Measurements from ENCODE around the gene NTRK2.

The NTRK2 gene

DNA sequence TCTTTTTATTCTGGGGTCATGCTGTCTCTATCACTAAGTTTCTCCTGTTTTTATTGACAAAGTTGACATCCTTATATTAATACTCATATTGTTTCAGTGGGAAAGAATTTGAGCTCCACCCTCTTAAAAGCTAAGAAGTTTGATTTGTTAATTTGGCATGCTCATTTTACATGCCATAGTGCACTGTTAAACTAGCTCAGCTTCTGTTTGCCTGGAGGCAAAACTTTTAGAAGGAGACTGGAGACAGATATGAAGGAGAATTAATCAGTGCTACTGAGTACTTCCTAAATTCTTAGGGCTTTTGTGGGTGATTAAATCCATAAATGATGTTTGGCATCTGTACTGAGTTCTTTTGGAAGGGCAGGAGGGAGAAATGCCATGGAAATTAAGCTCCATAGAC, 138.9 kb downstream of the NTRK2 start:
- Histone ChIP-seq H3K4me2 (ENCODE audit: low read length) (no peak overlapping the region), H3K4me1 (ENCODE audit: control insufficient read depth, insufficient read depth, low read length) (no peaks in the 10 kb centered on the region), H3K9ac (ENCODE audit: low read depth, low read length) (no peak overlapping the region), H3K36me3 (ENCODE audit: insufficient read depth, low read length) (no peaks in the 10 kb centered on the region), H3K4me3 (ENCODE audit: low read length) (no peak overlapping the region), H3K27me3 (ENCODE audit: control insufficient read depth, insufficient read depth, low read length) (no peaks in the 10 kb centered on the region), H3K9me3 (replicated peaks; ENCODE audit: low read length) (no peaks in the 10 kb centered on the region)

GRCh38 chr9:84811072-84811750, 141.7 kb downstream of the NTRK2 start:
- Histone ChIP-seq H3K4me1 (ENCODE audit: control insufficient read depth, insufficient read depth, low read length) (no peaks in the 10 kb centered on the region), H3K4me2 (ENCODE audit: low read length) (no peak overlapping the region), H3K9me3 (replicated peaks; ENCODE audit: low read length) (no peaks in the 10 kb centered on the region), H3K36me3 (ENCODE audit: insufficient read depth, low read length) (no peaks in the 10 kb centered on the region), H3K4me3 (ENCODE audit: low read length) (no peak overlapping the region), H3K27me3 (ENCODE audit: control insufficient read depth, insufficient read depth, low read length) (no peaks in the 10 kb centered on the region), H3K9ac (ENCODE audit: low read depth, low read length) (no peak overlapping the region)

DNA sequence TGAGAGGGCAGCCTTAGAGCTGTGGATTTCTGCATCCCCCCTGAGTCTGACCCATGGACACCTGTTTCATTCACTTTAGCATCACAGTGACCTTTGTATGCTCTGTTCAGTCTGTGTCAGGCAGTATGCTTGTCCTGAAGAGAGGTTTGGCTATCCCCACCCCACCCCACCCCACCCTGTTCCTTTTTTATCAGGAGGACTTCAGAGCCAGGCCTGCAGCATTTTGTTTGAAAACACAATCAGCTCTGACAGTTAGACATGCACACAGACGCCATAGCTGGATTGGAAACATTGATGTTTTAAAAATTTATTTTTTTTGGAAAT, 142.2 kb downstream of the NTRK2 start:
- Histone ChIP-seq H3K9ac (ENCODE audit: low read depth, low read length) (no peak overlapping the region), H3K4me2 (ENCODE audit: low read length) (no peak overlapping the region), H3K36me3 (ENCODE audit: insufficient read depth, low read length) (no peaks in the 10 kb centered on the region), H3K9me3 (replicated peaks; ENCODE audit: low read length) (no peaks in the 10 kb centered on the region), H3K4me3 (ENCODE audit: low read length) (no peak overlapping the region), H3K27me3 (ENCODE audit: control insufficient read depth, insufficient read depth, low read length) (no peaks in the 10 kb centered on the region), H3K4me1 (ENCODE audit: control insufficient read depth, insufficient read depth, low read length) (no peaks in the 10 kb centered on the region)

GRCh38 chr9:84812355-84812754, 142.8 kb downstream of the NTRK2 start:
- no peaks in the 10 kb centered on the region for H3K9me3 ChIP-seq (replicated peaks; ENCODE audit: low read length)
- no peaks in the 10 kb centered on the region for H3K4me1 ChIP-seq (ENCODE audit: control insufficient read depth, insufficient read depth, low read length)
- H3K9ac ChIP-seq (ENCODE audit: low read depth, low read length) = no peak overlapping the region
- no peaks in the 10 kb centered on the region for H3K36me3 ChIP-seq (ENCODE audit: insufficient read depth, low read length)
- H3K4me3 ChIP-seq (ENCODE audit: low read length) = no peak overlapping the region
- H3K4me2 ChIP-seq (ENCODE audit: low read length) = no peak overlapping the region
- no peaks in the 10 kb centered on the region for H3K27me3 ChIP-seq (ENCODE audit: control insufficient read depth, insufficient read depth, low read length)

DNA sequence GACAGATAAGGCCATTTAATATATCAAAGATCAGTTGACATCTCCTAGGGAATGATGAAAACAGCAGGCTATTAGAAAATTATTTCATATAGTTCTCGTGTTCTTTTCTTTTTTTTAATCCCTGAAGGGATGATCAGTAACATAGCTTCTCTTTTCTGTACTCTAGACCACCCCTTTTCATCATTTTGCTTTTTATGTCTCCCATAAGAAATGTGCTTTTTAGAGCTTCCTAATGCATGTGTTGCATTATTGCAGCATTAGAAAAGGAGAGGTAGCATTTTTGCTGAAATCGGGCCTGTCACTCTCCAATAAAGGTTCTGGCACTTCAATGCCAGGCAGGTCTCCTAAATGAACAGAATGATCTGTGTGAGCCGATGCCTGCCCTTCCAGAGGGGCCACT, 143.3 kb downstream of the NTRK2 start:
- no peak overlapping the region for H3K4me3 ChIP-seq (ENCODE audit: low read length)
- no peaks in the 10 kb centered on the region for H3K27me3 ChIP-seq (ENCODE audit: control insufficient read depth, insufficient read depth, low read length)
- H3K9ac ChIP-seq (ENCODE audit: low read depth, low read length) = no peak overlapping the region
- H3K36me3 ChIP-seq (ENCODE audit: insufficient read depth, low read length) = no peaks in the 10 kb centered on the region
- H3K9me3 ChIP-seq (replicated peaks; ENCODE audit: low read length) = no peaks in the 10 kb centered on the region
- no peaks in the 10 kb centered on the region for H3K4me1 ChIP-seq (ENCODE audit: control insufficient read depth, insufficient read depth, low read length)
- no peak overlapping the region for H3K4me2 ChIP-seq (ENCODE audit: low read length)

DNA sequence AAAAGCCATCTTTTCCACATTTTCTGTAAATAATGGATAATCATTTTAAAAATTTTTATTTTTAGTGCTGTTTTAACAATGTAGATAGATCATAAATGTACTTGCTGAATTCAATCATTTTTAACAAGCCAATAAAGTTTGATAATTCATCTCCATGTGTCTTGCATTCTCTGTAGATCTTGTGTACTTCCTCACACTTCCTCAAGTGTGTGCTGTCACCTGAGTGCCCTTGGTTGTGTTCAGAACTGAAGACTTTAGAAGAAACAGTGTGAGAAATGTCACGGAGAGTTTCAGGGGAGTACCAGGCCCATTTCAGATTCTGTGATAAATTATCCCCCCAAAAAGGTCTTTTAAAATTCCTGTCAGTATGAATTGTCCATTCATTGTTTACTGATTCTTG, 146.0 kb downstream of the NTRK2 start:
- no peaks in the 10 kb centered on the region for H3K9me3 ChIP-seq (replicated peaks; ENCODE audit: low read length)
- no peaks in the 10 kb centered on the region for H3K4me1 ChIP-seq (ENCODE audit: control insufficient read depth, insufficient read depth, low read length)
- no peak overlapping the region for H3K4me3 ChIP-seq (ENCODE audit: low read length)
- H3K36me3 ChIP-seq (ENCODE audit: insufficient read depth, low read length) = no peaks in the 10 kb centered on the region
- H3K9ac ChIP-seq (ENCODE audit: low read depth, low read length) = no peak overlapping the region
- no peaks in the 10 kb centered on the region for H3K27me3 ChIP-seq (ENCODE audit: control insufficient read depth, insufficient read depth, low read length)
- H3K4me2 ChIP-seq (ENCODE audit: low read length) = no peak overlapping the region

DNA sequence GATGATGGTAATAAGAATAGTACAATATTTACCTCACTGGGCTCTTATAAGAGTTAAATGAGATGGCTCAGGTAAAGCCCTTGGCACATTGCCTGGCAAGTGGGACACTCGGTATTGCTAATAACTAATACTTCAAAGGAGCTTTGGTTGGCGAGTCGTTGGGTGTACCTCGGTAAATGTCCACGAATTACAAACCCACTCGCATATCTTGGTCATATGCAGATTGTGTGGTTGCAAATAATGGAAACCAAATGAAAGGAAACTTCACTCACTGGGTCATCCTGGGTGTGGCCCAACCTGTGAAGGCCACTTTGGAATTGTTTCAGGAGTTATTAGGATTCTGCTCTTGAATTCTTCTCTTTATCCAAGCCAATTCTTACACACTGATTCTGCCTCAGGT, 147.5 kb downstream of the NTRK2 start:
- Histone ChIP-seq H3K4me2 (ENCODE audit: low read length) (no peak overlapping the region), H3K9ac (ENCODE audit: low read depth, low read length) (no peak overlapping the region), H3K36me3 (ENCODE audit: insufficient read depth, low read length) (no peaks in the 10 kb centered on the region), H3K9me3 (replicated peaks; ENCODE audit: low read length) (no peaks in the 10 kb centered on the region), H3K27me3 (ENCODE audit: control insufficient read depth, insufficient read depth, low read length) (no peaks in the 10 kb centered on the region), H3K4me1 (ENCODE audit: control insufficient read depth, insufficient read depth, low read length) (no peaks in the 10 kb centered on the region), H3K4me3 (ENCODE audit: low read length) (no peak overlapping the region)

- no peak overlapping the region for H3K4me2 ChIP-seq (ENCODE audit: low read length)
Observed at GRCh38 chr9:84818791-84819190, 149.3 kb downstream of the NTRK2 start.

GRCh38 chr9:84819491-84819991, 150.0 kb downstream of the NTRK2 start:
- no peak overlapping the region for H3K4me2 ChIP-seq (ENCODE audit: low read length)
- no peaks in the 10 kb centered on the region for H3K4me1 ChIP-seq (ENCODE audit: control insufficient read depth, insufficient read depth, low read length)
- H3K4me3 ChIP-seq (ENCODE audit: low read length) = no peak overlapping the region
- no peaks in the 10 kb centered on the region for H3K36me3 ChIP-seq (ENCODE audit: insufficient read depth, low read length)
- H3K9me3 ChIP-seq (replicated peaks; ENCODE audit: low read length) = no peaks in the 10 kb centered on the region
- no peak overlapping the region for H3K9ac ChIP-seq (ENCODE audit: low read depth, low read length)
- no peaks in the 10 kb centered on the region for H3K27me3 ChIP-seq (ENCODE audit: control insufficient read depth, insufficient read depth, low read length)

More at GRCh38 chr9:84818791-84819190, 149.3 kb downstream of the NTRK2 start:
- H3K9me3 ChIP-seq (replicated peaks; ENCODE audit: low read length) = no peaks in the 10 kb centered on the region
- no peak overlapping the region for H3K4me3 ChIP-seq (ENCODE audit: low read length)
- no peaks in the 10 kb centered on the region for H3K36me3 ChIP-seq (ENCODE audit: insufficient read depth, low read length)
- no peaks in the 10 kb centered on the region for H3K27me3 ChIP-seq (ENCODE audit: control insufficient read depth, insufficient read depth, low read length)
- H3K9ac ChIP-seq (ENCODE audit: low read depth, low read length) = no peak overlapping the region
- H3K4me1 ChIP-seq (ENCODE audit: control insufficient read depth, insufficient read depth, low read length) = no peaks in the 10 kb centered on the region

- Histone ChIP-seq H3K27me3 (ENCODE audit: control insufficient read depth, insufficient read depth, low read length) (no peaks in the 10 kb centered on the region), H3K9ac (ENCODE audit: low read depth, low read length) (no peak overlapping the region), H3K4me3 (ENCODE audit: low read length) (no peak overlapping the region), H3K9me3 (replicated peaks; ENCODE audit: low read length) (no peaks in the 10 kb centered on the region), H3K4me1 (ENCODE audit: control insufficient read depth, insufficient read depth, low read length) (no peaks in the 10 kb centered on the region), H3K36me3 (ENCODE audit: insufficient read depth, low read length) (no peaks in the 10 kb centered on the region), H3K4me2 (ENCODE audit: low read length) (no peak overlapping the region)
Observed at GRCh38 chr9:84821431-84821830, 151.9 kb downstream of the NTRK2 start.

DNA sequence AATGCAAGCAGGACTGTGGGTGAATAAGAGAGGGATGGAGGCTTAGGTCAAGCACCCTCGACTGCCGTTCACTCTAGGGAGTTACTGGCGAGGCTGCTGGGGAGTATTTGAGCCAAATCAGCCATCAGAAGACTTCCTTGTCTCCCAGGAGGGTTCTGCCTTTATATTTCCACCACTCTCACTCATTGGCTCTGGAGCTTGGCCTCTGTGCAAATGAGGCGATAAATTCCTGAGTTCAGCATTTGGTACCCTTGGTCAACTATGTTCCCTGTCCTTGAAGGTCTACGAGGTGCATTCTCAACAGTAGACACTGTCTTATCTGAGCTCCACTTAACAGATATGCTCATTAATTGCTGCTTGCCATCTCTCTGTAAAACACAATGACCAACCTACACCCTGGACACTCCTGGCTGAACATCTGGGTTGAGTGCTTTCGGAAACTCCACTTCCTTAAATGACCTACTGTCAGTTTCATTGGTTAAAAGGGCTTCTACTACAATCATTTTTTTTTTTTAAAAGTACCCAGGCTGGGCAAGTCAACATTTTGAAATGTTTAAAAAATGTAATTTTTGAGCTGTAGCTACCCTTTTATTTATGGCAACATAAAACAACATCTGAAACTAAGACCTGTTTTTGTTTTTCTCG, 153.2 kb downstream of the NTRK2 start:
- Histone ChIP-seq H3K9me3 (replicated peaks; ENCODE audit: low read length) (no peaks in the 10 kb centered on the region), H3K4me3 (ENCODE audit: low read length) (no peak overlapping the region), H3K9ac (ENCODE audit: low read depth, low read length) (no peak overlapping the region)

More for the DNA sequence above, 153.2 kb downstream of the NTRK2 start:
- Histone ChIP-seq H3K27me3 (ENCODE audit: control insufficient read depth, insufficient read depth, low read length) (no peaks in the 10 kb centered on the region), H3K36me3 (ENCODE audit: insufficient read depth, low read length) (no peaks in the 10 kb centered on the region), H3K4me2 (ENCODE audit: low read length) (no peak overlapping the region), H3K4me1 (ENCODE audit: control insufficient read depth, insufficient read depth, low read length) (no peaks in the 10 kb centered on the region)

All from skeletal muscle satellite cell (primary cell).